Panc1 (cell line): ENCODE results near the gene SNED1. TPM values are rescaled to one million over a fixed set of nuclear protein-coding genes. Genes with fewer than 3 reads are reported as not detected.

Experiments used
- ATAC-seq: fragments of 200-7000 bp; cut with Tn5 transposase; 2 replicates; pipeline ENCODE4 v1.9.1; 2020; ENCODE audit warnings: mild to moderate bottlenecking, moderate library complexity
- BruUV-seq: library from RNA; stranded (reverse); fragments of 400-500 nt; replicated peaks from 2 replicates; lab custom pipeline; 2021; lab: Mats Ljungman, UMichigan
- CTCF ChIA-PET: fragments of 300-600 bp; sonication (Branson Sonifier 250); formaldehyde crosslinking; loops from one replicate; lab custom pipeline; 2022; ENCODE audit warnings: antibody characterized with exemption; lab: Charles Lee
- POLR2A ChIA-PET: fragments of 300-600 bp; sonication (Branson Sonifier 250); formaldehyde crosslinking; loops from one replicate; lab custom pipeline; 2022; ENCODE audit warnings: antibody characterized with exemption; lab: Charles Lee
- DNase-seq: peaks from one replicate; pipeline ENCODE4 v3.0.0-alpha.2; 2010; ENCODE audit warnings: low read depth, low spot score
- H3K27ac ChIP-seq: 2 replicates; pipeline ENCODE4 v1.5.1; 2011; ENCODE audit warnings: mild to moderate bottlenecking, low read length, inconsistent platforms
- H3K27me3 ChIP-seq: fragments of 200-500 bp; sonication (Bioruptor generic); 2 replicates; pipeline ENCODE4 v1.6.0; 2014; ENCODE audit warnings: low read length, inconsistent platforms; ENCODE audit not compliant: control insufficient read depth, insufficient read depth
- H3K36me3 ChIP-seq: fragments of 200-500 bp; sonication (Bioruptor generic); 2 replicates; pipeline ENCODE4 v1.5.1; 2014; ENCODE audit warnings: inconsistent platforms, mild to moderate bottlenecking, low read length, moderate library complexity; ENCODE audit not compliant: control insufficient read depth, insufficient read depth
- H3K4me1 ChIP-seq: 2 replicates; pipeline ENCODE4 v1.5.1; 2011; ENCODE audit warnings: inconsistent platforms, mild to moderate bottlenecking, low read length, moderate library complexity; ENCODE audit not compliant: control insufficient read depth, insufficient read depth
- H3K4me3 ChIP-seq, 2 experiments: 2 replicates each; pipeline ENCODE4 v1.5.1; 2011 to 2012; ENCODE audit warnings: low read depth in 2 of 2, low read length in 2 of 2, mild to moderate bottlenecking in 2 of 2, inconsistent platforms in 1 of 2, moderate library complexity in 1 of 2
- H3K9me3 ChIP-seq: fragments of 200-500 bp; sonication (Bioruptor generic); 2 replicates; pipeline ENCODE4 v1.5.1; 2014; ENCODE audit warnings: low read depth, mild to moderate bottlenecking, inconsistent platforms, low read length, moderate library complexity; ENCODE audit not compliant: control insufficient read depth, insufficient read depth
- CTCF ChIP-seq: fragments of 450-650 bp; IDR thresholded peaks from 2 replicates; pipeline ENCODE4 v1.5.1; 2017; ENCODE audit warnings: mild to moderate bottlenecking
- POLR2AphosphoS5 ChIP-seq: IDR thresholded peaks from 2 replicates; pipeline ENCODE4 v1.6.1; 2012; ENCODE audit warnings: mild to moderate bottlenecking, low read depth, low read length, moderate library complexity
- REST ChIP-seq, 2 experiments: IDR thresholded peaks; 2 replicates each; pipeline ENCODE4 v1.6.1; 2011 to 2012; ENCODE audit warnings: low read depth in 2 of 2, control low read depth in 1 of 2, low read length in 1 of 2, mild to moderate bottlenecking in 1 of 2, moderate library complexity in 1 of 2; ENCODE audit not compliant: insufficient read depth in 1 of 2
- SIN3A ChIP-seq: IDR thresholded peaks from 2 replicates; pipeline ENCODE4 v1.6.1; 2012; ENCODE audit warnings: low read depth, mild to moderate bottlenecking, low read length, moderate library complexity, borderline replicate concordance; ENCODE audit not compliant: insufficient read depth
- TCF7L2 ChIP-seq: IDR thresholded peaks from 2 replicates; pipeline ENCODE4 v1.6.1; 2011; ENCODE audit warnings: mild to moderate bottlenecking, low read depth, low read length, inconsistent platforms
- in situ Hi-C: cut with HindIII; loops from 2 replicates; pipeline ENCODE4 v1.10.0; 2016; ENCODE audit warnings: low sequenced_read_pairs, low pct_unique_long_range_greater_than_20kb
- intact Hi-C: fragments of 100-400 bp; cut with micrococcal nuclease; formaldehyde crosslinking; loops from one replicate; pipeline ENCODE4 v1.10.0; 2022; ENCODE audit not compliant: unreplicated experiment
- total RNA-seq: library from RNA; stranded (reverse); gene quantifications from one replicate; pipeline ENCODE4 v1.2.1, GENCODE V29; 2021; ENCODE audit not compliant: unreplicated experiment

The SNED1 gene
- total RNA-seq, 1 experiment from 2014 or later = 11.0 TPM

- TF ChIP-seq POLR2AphosphoS5 (no peak), CTCF (no peak), TCF7L2 (no peak), REST (IDR thresholded peaks at IDR 0.05; ENCODE audit: insufficient read depth in 1 of 2, low read depth in 2 of 2, low read length in 1 of 2) (no peak), SIN3A (no peak)
- no peaks in the 10 kb centered on the region for H3K9me3 ChIP-seq
- H3K27me3 ChIP-seq = no peaks in the 10 kb centered on the region
- in situ Hi-C loops (no loop called here), intact Hi-C loops (no loop called here)
- H3K27ac ChIP-seq = no peak overlapping the region
- no peaks in the 10 kb centered on the region for H3K4me1 ChIP-seq
- no peak for DNase-seq
- H3K36me3 ChIP-seq = no peaks in the 10 kb centered on the region
- CTCF ChIA-PET = no interaction called here
- POLR2A ChIA-PET = no interaction called here
- ATAC-seq = no peak
- no TSS peak for BruUV-seq
- H3K4me3 ChIP-seq = no peak overlapping the region
Measured at GRCh38 chr2:241062389-241063092, 64.1 kb downstream of the SNED1 start.

- no peak overlapping the region for H3K27ac ChIP-seq
- no peaks in the 10 kb centered on the region for H3K27me3 ChIP-seq
- H3K36me3 ChIP-seq = no peaks in the 10 kb centered on the region
- TF ChIP-seq REST (IDR thresholded peaks at IDR 0.05; ENCODE audit: insufficient read depth in 1 of 2, low read depth in 2 of 2, low read length in 1 of 2) = no peak
- no peak for TF ChIP-seq SIN3A
- no peak for TF ChIP-seq CTCF
- no peak for TF ChIP-seq TCF7L2
- no peak for TF ChIP-seq POLR2AphosphoS5
- intact Hi-C loops = no loop called here
- no peak overlapping the region for H3K4me3 ChIP-seq
- no peak for DNase-seq
- no peaks in the 10 kb centered on the region for H3K9me3 ChIP-seq
- BruUV-seq = no TSS peak
- in situ Hi-C loops = no loop called here
- POLR2A ChIA-PET = no interaction called here
- no peak for ATAC-seq
- CTCF ChIA-PET = no interaction called here
- no peaks in the 10 kb centered on the region for H3K4me1 ChIP-seq
Measured at GRCh38 chr2:241063093-241063551, 64.7 kb downstream of the SNED1 start.
